Right ventricle myocardium inferior (tissue), 1 donor: ENCODE results near the gene P2RX6. TPM values are rescaled to one million over a fixed set of nuclear protein-coding genes. Genes with fewer than 3 reads are reported as not detected.

Experiments
- ATAC-seq: fragments of 200-7000 bp; cut with Tn5 transposase; one replicate; pipeline ENCODE4 v1.9.1; 2020; ENCODE audit warnings: mild to moderate bottlenecking, moderate library complexity
- DNase-seq: peaks from one replicate; pipeline ENCODE4 v3.0.0; 2021; ENCODE audit errors: missing footprints
- intact Hi-C: fragments of 100-400 bp; cut with DNase I; formaldehyde crosslinking; loops from one replicate; pipeline ENCODE4 v1.11.0; 2022
- total RNA-seq: library from RNA; stranded (reverse); fragmentation: NEBNext Ultra II Directional; extraction: Animal tissue kit (Norgen Biotek cat#: 25700); gene quantifications from one replicate; pipeline ENCODE4 v1.2.1, GENCODE V29; 2021
- donor health status: DM: no; HTN: yes; CAD: no; lungs with severe emphysema.

The P2RX6 gene
- total RNA-seq, 1 donor from 2014 or later, result 2.8 TPM

DNA sequence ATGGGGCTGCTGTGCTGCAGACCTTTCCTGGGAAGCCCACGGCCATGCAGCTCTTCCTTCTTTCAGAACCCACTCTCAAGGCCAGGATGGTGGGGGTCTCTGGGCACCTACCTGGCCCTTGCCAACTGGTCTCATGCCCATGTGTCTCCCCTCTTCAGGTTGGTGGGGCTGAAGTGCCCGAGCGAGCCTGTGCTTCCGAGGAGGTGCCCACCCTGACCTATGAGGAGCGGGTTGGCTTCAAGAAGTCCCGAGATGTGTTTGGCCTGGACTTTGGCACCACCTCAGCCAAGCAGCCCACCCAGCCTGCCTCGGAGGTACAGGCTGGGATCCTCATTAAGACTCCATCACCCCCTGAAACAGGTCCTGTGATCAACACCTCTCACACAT, 22.9 kb upstream of the P2RX6 start:
- DNase-seq (peak; percentile 44), ATAC-seq (no peak)
- intact Hi-C loops, result no loop called here

GRCh38 chr22:20992456-20993303, 22.3 kb upstream of the P2RX6 start:
- intact Hi-C loops, result no loop called here
- ATAC-seq, result no peak

DNA sequence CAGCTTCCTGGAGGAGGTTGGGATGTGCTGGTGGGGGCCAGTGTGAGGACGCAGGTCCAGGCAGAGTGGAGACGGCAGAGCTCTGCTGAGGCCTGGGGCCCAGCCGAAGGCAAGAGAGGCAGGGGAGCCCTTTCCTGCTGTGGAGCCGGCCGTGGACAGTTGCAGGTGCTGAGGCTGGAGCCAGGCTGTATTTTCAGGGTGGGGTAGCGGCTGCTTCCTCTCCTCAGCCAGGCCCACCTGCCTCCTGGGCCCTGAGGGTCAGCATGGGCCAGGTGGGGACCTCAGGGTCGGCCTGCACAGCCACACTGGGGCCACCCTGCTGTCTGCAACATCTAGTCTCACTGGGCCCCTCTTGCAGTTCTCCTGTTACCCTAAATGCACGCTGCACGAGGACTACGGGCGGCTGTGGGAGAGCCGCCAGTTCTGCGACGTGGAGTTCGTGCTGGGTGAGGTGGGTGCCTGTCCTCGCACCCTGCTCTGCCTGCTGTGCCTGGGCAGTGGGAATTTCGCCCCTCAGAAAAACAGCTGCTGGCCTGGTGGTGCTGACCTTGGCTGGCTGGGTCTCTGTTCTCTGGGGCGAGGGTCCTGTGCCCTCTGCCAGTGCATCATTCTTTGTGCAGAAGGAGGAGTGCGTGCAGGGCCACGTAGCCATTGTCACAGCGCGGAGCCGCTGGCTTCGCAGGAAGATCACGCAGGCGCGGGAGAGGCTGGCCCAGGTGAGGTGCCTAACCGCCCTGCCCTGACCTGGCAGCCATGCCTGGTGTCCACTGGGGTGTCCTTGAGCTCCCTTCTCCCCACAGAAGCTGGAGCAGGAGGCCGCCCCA, 21.4 kb upstream of the P2RX6 start:
- peak; percentile 26 for DNase-seq
- no peak for ATAC-seq
- intact Hi-C loops, result no loop called here

More at GRCh38 chr22:20992456-20993303, 22.3 kb upstream of the P2RX6 start:
- DNase-seq, result peak; percentile 48

DNA sequence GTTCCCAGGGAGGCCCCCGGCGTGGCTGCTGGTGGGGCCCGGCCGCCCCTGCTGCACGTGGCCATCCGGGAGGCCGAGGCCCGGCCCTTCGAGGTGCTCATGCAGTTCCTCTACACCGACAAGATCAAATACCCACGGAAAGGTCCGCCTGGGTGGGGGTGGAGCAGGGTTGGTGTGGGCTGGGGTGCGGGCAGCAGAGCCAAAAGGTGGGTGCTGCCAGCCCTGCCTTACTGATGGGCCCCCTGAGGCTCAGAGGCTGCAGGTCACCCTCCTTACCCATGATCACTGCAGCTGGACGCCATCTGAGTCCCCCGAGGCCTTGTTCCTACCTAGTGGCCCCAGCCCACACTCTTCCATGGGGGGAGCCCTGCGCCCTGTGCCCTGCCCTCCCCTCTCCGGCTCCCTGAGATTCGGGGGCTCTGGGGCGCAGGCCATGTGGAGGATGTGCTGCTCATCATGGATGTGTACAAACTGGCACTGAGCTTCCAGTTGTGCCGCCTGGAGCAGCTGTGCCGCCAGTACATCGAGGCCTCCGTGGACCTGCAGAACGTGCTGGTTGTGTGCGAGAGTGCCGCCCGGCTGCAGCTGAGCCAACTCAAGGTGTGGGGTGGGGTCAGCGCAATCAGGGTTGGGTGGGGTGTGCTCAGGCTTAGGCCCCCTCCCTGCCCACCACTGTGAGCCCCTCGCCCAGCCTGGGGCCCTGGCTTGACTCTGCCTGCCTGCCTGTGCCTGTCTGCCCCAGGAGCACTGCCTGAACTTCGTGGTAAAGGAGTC, 20.6 kb upstream of the P2RX6 start:
- DNase-seq, result no peak
- ATAC-seq, result no peak
- intact Hi-C loops, result no loop called here

GRCh38 chr22:20994902-20995241, 20.1 kb upstream of the P2RX6 start:
- intact Hi-C loops, result no loop called here
- ATAC-seq (no peak), DNase-seq (no peak)

GRCh38 chr22:20995329-20996030, 19.5 kb upstream of the P2RX6 start:
- intact Hi-C loops, result no loop called here
- no peak for ATAC-seq
- no peak for DNase-seq

DNA sequence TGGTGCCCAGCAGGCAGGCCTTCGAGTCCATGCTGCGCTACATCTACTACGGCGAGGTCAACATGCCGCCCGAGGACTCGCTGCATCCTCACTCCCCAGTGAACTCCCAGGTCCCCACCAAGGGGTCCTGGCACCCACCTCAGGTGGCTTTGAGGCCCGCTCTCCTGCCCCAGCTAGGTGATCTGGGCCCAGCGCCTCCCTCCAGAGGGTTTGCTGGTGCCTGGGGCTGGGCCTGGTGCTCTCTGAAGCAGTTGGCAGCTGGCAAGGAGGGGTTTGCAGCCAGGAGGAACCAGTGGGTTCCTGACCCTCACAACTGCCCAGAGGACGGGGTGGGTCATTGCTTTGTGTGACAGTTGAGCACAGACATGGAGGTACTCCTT, 18.9 kb upstream of the P2RX6 start:
- ATAC-seq, result no peak
- no peak for DNase-seq
- intact Hi-C loops, result no loop called here

DNA sequence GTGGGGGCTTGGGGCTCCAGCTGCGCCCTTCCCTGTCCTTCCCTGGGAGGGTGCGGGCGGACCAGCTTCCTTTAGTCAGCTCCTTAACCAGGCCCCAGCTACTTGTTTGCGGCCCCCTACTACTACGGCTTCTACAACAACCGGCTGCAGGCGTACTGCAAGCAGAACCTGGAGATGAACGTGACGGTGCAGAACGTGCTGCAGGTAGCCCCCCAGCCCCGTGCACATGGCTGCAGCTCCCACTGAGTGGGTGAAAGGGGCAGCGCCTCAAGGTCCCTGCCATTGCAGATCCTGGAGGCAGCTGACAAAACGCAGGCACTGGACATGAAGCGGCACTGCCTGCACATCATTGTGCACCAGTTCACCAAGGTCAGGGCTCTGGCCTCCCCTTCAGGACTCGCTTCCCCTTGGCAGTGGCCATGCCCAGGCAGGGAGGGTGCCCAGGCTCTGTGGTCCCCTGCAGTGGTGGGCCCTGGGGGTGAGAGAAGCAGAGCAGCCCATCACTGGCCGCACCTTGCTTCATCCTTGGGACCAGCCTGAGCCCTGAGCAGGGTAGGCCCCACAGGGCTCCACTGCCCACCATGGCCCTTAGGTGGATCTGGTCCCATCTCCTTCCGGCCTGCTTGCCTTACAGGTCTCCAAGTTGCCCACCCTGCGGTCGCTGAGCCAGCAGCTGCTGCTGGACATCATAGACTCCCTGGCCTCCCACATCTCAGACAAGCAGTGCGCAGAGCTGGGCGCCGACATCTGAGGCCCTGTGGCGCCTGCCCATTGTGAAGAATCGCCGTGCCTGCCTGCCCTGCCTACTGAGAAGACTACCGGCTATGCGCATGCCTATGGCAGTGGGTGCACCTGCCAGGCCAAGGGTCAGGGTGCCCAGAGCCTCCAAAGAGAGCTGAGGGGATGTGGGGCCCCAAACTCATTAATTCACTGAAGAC, 18.1 kb upstream of the P2RX6 start:
- intact Hi-C loops, result no loop called here
- DNase-seq (no peak), ATAC-seq (no peak)

DNA sequence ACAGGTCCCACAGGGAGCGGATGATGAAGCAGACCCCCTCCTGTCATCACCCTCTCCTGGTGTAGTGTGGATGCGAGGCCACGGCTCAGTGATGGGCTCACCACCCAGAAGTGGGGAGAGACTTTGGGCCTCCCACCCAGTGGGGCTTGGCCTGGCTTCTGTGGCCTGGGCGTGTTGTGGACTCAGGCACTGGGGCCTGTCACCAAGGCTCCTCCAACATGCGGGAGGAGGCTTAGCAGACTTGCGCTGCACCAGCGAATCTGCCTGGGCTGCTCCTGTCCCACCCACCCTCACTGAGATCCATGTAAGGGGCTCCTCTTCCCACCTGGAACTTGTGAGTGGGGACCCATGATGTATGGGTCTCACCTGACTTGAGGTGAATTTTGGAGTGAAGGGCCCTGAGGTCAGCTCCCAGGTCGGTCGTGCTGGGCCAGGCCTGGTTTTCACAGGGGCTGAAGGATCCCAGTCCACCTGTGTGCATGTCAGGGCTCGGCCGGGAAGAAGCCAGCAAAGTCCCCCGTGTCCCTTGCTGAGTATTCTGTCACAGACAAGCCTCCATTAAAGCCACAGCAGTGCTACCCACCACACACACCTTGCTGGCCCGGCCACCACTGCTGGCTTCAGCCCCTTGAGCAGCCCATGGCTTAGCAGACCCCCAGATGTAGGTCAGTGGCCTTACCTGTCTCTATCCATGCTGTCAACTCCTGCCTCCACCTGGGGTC, 17.3 kb upstream of the P2RX6 start:
- DNase-seq, result no peak

GRCh38 chr22:20998411-20999336, 16.3 kb upstream of the P2RX6 start:
- ATAC-seq (no peak), DNase-seq (no peak)
- intact Hi-C loops, result no loop called here

More for the DNA sequence above, 17.3 kb upstream of the P2RX6 start:
- no peak for ATAC-seq
- intact Hi-C loops, result no loop called here

GRCh38 chr22:20999350-21000206, 15.4 kb upstream of the P2RX6 start:
- intact Hi-C loops, result loop anchor here (10.0 kb wide), 1 partner anchor 85 kb away; the partner anchor contains the start of gene CRKL
- ATAC-seq, result no peak
- DNase-seq, result no peak

GRCh38 chr22:21000207-21000986, 14.6 kb upstream of the P2RX6 start:
- intact Hi-C loops, result loop anchor here (10.0 kb wide), 1 partner anchor 86 kb away; the partner anchor contains the start of gene CRKL
- DNase-seq (no peak), ATAC-seq (no peak)

DNA sequence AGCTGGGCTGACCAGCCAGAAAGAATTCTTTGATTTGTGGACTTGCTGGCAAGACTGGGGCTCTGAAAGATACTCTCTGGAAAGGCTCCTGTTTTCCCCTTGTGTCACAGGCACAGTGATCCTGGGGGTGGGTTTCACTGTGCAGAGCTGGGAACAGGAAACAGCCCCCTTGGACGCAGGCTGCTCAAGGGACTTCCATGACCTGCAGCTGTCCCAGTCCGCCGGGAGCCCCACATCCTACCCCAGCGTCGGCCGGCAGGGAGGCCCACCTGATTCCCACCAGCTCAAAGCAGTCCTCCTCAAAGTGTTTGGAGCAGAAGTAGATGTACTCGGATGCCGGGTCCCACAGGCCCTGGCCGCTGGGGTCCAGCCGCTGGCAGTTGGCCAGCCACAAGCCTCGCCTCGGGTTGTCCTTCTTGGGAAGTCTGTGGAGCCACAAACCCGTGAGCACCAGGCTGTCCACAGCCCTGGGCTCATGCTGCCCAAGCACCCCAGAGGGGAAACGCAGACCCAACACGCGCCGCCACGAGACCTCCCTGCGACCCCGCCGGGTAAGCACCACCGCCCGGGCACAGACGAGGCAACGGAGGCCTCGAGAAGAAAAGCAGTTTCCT, 13.9 kb upstream of the P2RX6 start:
- DNase-seq (no peak), ATAC-seq (no peak)
- intact Hi-C loops, result loop anchor here (1.0 to 10.0 kb wide), 2 partner anchors 19 to 86 kb away; partner anchors contain the start of genes CRKL and LZTR1
